Fibroblast of lung (primary cell): ENCODE results near the gene ZBTB32.

ENCODE experiments used
- EZH2 ChIP-seq: IDR thresholded peaks from 2 replicates; pipeline ENCODE4 v1.5.1; 2012; ENCODE audit warnings: low read length, control low read depth, mild to moderate bottlenecking; ENCODE audit errors: missing control alignments
- TF ChIP-seq, protein P1 (sequence below), 2 donors: IDR thresholded peaks in 1 of 2; conservative IDR thresholded peaks in 1 of 2; 1 replicate in 1 of 2; 2 replicates in 1 of 2; pipeline ENCODE4 v1.5.1; 2011 to 2012; ENCODE audit warnings: low read length in 2 of 2, control low read depth in 1 of 2, inconsistent platforms in 1 of 2, low read depth in 1 of 2, mild to moderate bottlenecking in 1 of 2

DNA sequence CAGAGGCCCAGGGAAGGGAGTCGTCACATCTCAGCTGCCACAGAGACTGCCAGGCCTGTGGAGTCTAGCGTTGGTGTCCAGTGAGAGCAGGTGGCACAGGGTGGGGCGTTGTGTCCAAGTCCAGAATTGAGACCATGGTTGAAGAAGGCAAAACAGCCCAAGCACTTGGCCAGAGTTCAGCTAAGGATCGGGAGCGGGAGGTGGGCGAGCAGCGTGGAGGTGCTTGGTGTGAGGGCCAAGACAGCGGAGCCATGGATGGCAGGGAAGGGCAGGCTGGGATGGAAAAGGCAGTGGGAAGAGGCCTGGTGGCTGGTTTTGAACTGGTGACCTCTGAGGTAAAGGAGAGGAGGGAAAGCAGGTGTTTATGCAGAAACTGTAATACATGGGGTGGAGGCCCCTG, 29.9 kb downstream of the ZBTB32 start:
- TF ChIP-seq, protein P1, sequence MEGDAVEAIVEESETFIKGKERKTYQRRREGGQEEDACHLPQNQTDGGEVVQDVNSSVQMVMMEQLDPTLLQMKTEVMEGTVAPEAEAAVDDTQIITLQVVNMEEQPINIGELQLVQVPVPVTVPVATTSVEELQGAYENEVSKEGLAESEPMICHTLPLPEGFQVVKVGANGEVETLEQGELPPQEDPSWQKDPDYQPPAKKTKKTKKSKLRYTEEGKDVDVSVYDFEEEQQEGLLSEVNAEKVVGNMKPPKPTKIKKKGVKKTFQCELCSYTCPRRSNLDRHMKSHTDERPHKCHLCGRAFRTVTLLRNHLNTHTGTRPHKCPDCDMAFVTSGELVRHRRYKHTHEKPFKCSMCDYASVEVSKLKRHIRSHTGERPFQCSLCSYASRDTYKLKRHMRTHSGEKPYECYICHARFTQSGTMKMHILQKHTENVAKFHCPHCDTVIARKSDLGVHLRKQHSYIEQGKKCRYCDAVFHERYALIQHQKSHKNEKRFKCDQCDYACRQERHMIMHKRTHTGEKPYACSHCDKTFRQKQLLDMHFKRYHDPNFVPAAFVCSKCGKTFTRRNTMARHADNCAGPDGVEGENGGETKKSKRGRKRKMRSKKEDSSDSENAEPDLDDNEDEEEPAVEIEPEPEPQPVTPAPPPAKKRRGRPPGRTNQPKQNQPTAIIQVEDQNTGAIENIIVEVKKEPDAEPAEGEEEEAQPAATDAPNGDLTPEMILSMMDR (conservative IDR thresholded peaks at IDR 0.05 in 1 of 2, IDR thresholded peaks at IDR 0.05 in 1 of 2; ENCODE audit: low read depth in 1 of 2, low read length in 2 of 2) = no peak
- TF ChIP-seq EZH2 = no peak
